Kidney tubule cell (primary cell): Measurements from ENCODE around the gene GPR142.

Source experiments
- DNase-seq: peaks from one replicate; pipeline ENCODE4 v3.0.0-alpha.2; 2018; ENCODE audit warnings: low spot score

GPR142 gene, protein sequence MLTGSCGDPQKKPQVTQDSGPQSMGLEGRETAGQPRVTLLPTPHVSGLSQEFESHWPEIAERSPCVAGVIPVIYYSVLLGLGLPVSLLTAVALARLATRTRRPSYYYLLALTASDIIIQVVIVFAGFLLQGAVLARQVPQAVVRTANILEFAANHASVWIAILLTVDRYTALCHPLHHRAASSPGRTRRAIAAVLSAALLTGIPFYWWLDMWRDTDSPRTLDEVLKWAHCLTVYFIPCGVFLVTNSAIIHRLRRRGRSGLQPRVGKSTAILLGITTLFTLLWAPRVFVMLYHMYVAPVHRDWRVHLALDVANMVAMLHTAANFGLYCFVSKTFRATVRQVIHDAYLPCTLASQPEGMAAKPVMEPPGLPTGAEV

GRCh38 chr17:74367206-74367605 is at the start of gene GPR142:
TSS of gene GPR142 (plus strand) at chr17:74367506. CDS start at chr17:74369541, 2,035 bp downstream.
- no peak for DNase-seq

DNA sequence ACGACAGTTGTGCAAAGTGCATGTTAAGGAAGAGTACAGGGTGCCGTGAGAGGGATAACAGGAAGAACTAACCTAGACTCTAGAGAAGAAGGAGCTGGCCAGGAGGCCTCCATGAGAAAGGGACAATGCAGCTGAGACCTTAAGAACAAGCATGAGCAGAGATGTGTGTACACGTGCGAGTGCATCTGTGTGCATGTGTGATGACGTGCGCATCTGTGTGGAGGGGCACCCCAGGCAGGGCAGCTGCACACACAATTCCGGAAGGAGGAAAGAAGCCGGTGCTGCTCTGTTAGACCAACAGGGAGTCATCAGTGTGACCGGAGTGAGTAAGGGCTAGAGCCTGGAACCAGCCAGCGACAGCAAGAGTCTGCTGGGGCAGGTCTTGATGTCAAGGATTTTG is 48.9 kb upstream of the GPR142 start:
- no peak for DNase-seq

GRCh38 chr17:74324521-74324920 is 42.8 kb upstream of the GPR142 start:
- no peak for DNase-seq

GRCh38 chr17:74325376-74325742 is 41.9 kb upstream of the GPR142 start:
- no peak for DNase-seq

- DNase-seq = no peak
Observed at GRCh38 chr17:74325743-74326379, 41.4 kb upstream of the GPR142 start, which contains the start of gene KIF19. TSS of gene KIF19 (plus strand) at chr17:74326226. CDS start at chr17:74326350, 124 bp downstream.

- DNase-seq = no peak
Observed at GRCh38 chr17:74326506-74326905, 40.8 kb upstream of the GPR142 start.

DNA sequence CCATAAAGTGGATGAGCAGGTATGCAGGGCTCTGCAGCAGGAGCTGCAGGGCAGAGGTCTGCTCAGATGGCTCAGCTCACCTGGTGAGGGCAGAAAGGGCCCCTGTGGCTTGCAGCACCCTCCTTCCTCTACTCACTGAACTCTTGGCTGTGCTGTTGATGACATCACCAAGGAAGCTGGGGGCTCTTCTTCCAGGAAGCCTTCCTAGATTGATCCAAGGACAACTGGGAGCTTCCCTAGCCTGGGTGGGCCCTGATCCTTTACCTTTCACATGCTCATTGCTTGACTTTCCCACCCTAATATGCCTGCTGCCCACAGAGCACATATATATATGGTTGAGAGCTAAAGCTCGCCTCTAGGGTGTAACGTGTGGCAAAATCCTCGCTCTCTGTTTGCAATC is 38.8 kb upstream of the GPR142 start:
- no peak for DNase-seq

DNA sequence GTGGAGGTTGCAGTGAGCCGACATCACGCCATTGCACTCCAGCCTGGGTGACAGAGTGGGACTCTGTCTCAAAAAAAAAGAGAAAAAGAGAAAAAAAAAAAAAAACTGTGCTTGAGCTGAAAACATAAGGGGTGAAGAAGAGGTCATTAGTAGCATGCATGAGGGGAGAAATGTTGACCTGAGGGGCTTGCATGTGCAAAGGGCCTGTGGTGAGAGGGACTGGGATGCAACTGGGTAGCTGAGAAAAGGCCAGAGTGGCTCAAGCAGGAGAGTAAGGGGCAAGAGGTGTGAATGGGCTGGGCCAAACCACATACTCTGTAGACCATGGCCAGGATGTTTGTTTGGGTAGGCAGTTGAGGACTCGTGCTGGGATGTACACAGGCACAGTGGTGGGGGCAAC is 37.9 kb upstream of the GPR142 start:
- DNase-seq = no peak

GRCh38 chr17:74330446-74330845 is 36.9 kb upstream of the GPR142 start:
- DNase-seq = no peak

- DNase-seq = no peak
Observed at GRCh38 chr17:74332017-74332650, 35.2 kb upstream of the GPR142 start.

GRCh38 chr17:74332763-74333283 is 34.5 kb upstream of the GPR142 start:
- no peak for DNase-seq

- no peak for DNase-seq
Observed at GRCh38 chr17:74334393-74335039, 32.8 kb upstream of the GPR142 start.

DNA sequence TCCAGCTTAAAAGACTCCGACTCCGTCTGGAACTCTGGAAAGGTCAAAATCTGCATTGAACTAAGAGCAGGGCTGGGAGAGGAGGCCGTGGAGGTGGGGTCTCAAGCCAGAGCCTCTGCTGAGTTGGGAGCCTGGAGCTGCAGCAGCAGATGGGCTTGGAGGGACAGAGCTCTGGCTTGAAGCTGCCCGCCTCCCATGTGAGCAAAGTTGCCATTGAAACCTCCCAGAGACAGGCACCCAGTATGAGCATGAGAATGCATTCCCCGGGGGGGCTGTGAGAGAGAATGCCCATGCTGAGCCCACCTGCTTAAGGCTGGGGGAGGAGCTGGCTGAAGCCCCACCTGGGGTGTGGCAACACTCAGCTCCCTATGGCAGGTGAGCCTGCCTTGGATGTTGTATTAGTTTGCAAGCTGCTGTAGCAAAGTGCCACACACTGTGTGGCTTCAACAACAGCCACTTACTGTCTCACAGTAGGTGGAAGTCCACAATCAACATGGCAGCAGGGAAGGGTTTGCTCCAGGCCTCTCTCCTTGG is 31.7 kb upstream of the GPR142 start:
- DNase-seq = no peak

DNA sequence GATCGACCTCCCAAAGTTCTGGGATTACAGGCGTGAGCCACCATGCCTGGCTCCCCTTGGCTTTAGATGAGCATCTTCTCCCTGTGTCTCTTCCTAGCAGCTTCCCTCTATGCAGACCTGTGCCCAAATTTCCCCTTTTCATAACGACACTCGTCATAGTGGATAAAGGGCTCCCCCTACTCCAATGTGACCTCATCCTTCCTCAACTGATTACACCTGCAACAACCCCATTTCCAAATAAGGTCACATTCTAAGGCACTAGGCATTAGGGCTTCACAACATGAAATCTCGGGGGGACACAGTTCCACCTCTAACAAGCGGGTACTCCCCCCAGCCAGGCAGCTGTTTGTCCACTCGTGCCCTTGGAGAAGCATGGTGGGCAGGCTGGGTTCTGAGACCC is 31.0 kb upstream of the GPR142 start:
- no peak for DNase-seq

- no peak for DNase-seq
Observed at GRCh38 chr17:74337834-74338500, 29.3 kb upstream of the GPR142 start.

DNA sequence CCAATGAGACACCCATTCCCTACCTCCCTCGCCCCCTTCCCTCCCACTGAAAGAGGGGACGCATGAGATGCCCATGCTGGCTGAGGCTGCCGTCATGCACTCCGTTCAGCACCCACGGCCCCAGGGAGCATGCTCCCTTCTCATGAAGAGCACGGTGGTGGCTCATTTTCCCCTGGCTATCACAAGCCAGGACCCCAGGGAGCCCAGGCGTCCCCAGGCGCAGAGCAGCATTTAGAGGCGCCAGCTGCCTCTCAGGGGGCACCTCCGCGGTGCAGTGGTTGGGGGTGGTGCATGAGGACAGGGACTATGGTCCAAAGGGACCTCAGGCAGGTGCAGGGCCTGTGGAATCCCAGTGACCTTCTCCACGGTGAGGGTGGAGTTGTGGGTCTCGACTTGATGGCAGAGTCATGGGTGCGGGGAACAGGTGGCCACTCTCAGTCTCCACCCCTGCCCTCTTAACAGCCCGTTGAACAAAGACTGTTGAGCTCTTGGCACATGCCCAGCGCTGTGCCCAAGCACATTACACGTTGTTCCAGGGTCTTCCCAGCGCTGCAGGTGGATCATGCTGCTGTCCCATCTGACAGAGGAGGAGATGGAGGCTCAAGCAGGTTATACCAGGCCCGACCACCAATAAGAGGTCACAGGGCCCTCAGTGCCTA is 27.6 kb upstream of the GPR142 start:
- no peak for DNase-seq

- DNase-seq = peak; percentile 19
Observed at GRCh38 chr17:74340470-74341023, 26.8 kb upstream of the GPR142 start.

DNA sequence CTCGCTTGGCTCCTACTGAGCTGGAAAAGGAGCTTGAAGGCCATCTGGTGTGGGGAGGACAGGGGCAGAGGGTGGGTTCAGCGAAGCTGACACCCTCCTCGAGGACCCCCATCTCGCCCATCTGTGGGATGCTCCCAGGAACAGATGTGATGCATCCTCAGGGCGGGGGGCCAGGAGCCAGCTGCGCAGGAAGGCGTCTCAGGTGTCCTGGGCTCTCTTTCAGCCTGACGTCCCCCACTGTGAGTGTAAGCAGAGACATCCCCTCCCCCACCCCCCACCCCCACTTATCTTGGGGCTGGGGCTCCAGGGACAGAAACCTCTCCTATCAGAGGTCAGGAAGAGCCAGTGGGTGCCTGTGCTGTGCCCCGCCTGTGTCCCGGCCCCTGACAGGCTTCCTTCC is 25.1 kb upstream of the GPR142 start:
- no peak for DNase-seq

GRCh38 chr17:74343121-74343520 is 24.2 kb upstream of the GPR142 start:
- DNase-seq = no peak

- no peak for DNase-seq
Observed at GRCh38 chr17:74343526-74344284, 23.6 kb upstream of the GPR142 start.
